GM12864 (cell line): ENCODE measurements around the gene MYO1G.

ENCODE experiments used
- DNase-seq: peaks from one replicate; pipeline ENCODE4 v3.0.0-alpha.2; 2011; ENCODE audit warnings: low read depth
- H3K4me3 ChIP-seq: 2 replicates; pipeline ENCODE4 v1.5.1; 2011; ENCODE audit warnings: mild to moderate bottlenecking, low read depth, low read length, control low read depth
- CTCF ChIP-seq: IDR thresholded peaks from 2 replicates; pipeline ENCODE4 v1.5.1; 2011; ENCODE audit warnings: low read depth, mild to moderate bottlenecking, moderate library complexity, low read length, control low read depth, inconsistent platforms; ENCODE audit errors: missing control alignments

MYO1G gene

DNA sequence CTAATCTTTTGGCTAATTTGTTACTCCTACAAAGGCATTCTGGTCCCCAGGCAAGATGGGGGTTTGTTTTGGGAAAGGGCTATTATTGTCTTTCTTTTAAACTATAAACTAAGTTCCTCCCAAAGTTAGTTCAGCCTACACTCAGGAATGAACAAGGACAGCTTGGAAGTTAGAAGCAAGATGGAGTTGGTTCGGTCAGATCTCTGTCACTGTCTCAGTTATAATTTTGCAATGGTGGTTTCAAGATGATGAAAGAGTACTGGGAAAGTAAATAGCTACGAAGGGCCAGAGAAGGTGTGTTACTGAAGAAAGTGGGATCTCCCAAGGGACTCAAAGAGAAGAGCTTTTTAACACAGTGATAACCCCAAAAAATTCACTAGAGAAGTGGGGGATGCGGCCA is 10.3 kb upstream of the MYO1G start:
- no peak for DNase-seq
- no peak for TF ChIP-seq CTCF
- H3K4me3 ChIP-seq, result no peak overlapping the region

- DNase-seq, result no peak
- no peak for TF ChIP-seq CTCF
- H3K4me3 ChIP-seq, result no peak overlapping the region
These were observed 9.9 kb upstream of the MYO1G start for GRCh38 chr7:44988701-44989100.

GRCh38 chr7:44987996-44988395 is 9.2 kb upstream of the MYO1G start:
- TF ChIP-seq CTCF, result no peak
- no peak for DNase-seq
- H3K4me3 ChIP-seq, result no peak overlapping the region

- no peak for DNase-seq
- TF ChIP-seq CTCF, result no peak
- H3K4me3 ChIP-seq, result peak overlapping the region; percentile 99
These were observed 8.6 kb upstream of the MYO1G start for GRCh38 chr7:44987457-44987856.

DNA sequence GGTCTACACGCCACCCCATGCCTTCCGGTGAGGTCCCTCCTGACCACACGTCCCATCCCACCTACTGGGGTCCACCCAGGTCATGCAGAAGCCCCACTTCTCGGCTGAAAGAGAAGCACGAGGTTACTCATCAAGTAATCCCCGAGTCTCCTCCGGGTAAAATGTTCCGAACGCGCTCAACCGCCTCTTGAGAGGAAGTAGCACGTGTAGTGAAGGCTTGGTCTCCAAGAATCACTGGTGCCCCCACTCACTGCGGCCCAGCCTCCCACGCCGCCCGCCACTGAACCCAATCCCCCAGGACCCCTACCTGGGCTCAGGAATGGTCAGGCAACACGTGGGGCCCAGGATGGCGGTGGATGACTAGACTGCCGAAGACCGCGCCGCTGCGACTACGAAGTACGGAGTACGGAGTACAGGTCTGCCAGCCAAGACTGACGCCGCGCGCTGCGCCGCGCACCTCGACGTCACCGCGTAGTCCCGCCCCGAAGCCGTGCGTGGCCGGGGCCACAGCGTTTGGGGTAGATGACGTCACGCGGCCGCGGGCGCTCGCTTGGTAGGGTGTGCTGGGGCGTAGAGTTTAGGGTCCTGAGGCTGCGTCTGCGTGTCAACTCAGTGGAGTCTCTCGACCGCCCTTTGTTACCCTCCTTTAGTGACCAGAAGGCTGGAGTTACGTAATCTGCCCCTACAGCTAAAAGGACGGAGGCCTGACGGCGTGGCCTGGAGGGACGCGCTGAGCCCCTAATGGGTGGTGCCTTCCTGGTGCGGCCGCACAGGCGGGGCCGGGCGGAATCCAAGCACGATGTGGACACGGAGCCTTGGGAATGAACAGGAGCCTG is 7.6 kb upstream of the MYO1G start:
- peak; percentile 83 for DNase-seq
- H3K4me3 ChIP-seq, result peak overlapping the region; percentile 99
- TF ChIP-seq CTCF, result no peak

DNA sequence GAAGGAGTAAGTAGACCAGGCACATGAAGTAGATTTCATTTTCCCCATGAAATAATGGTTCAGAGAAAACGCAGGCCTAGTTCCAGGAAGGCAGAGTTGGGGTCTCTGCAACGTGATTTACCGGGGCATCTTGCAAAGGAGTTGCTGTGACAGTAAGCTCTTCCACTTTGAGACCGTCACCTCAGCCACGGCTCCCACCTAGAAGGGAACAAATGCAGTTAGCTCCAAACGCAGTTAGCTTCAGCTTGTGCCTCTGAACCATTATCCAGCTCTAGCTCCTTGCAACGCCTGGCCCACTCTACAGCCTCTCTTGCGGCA is 7.0 kb upstream of the MYO1G start:
- no peak for TF ChIP-seq CTCF
- peak overlapping the region; percentile 99 for H3K4me3 ChIP-seq
- no peak for DNase-seq

DNA sequence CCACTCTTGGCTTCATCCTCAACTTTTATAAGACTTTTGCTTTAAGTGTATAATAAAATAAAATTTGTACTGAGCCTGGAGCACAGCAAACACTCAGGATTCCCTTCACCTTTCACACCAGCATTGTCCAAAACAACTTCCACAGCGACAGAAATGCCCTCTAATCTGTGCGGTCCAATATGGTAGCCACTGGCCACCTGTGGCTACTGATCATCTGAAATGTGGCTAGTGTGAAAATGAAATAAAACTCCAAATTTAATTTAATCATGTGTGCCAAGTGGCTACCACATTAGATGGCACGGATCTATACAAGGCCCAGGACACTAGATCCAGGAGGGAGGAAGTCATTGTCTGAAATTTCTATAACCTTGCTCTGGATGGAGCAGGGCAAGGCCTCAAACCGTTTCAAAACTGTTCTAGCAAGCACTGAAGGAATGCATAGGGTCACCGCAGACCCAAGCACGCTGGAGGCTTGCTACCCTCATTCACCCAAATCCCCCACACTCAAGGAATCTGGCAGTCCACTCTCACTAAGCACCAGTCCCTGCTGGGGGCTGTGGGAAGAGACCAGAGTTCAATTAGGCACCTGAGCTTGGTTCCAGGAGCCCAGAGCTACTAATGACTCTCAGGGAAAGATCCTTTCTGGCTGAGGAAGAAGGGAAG is 6.3 kb upstream of the MYO1G start:
- DNase-seq, result no peak
- peak overlapping the region; percentile 99 for H3K4me3 ChIP-seq
- no peak for TF ChIP-seq CTCF
